C4-2B (cell line): ENCODE results near the gene MAP2K3.

Experiments used
- CTCF ChIP-seq: fragments of 450-650 bp; conservative IDR thresholded peaks from 2 replicates; pipeline ENCODE4 v1.5.1; 2017; ENCODE audit warnings: mild to moderate bottlenecking
- ZFX ChIP-seq: fragments of 450-650 bp; IDR thresholded peaks from 2 replicates; pipeline ENCODE4 v1.6.1; 2017

- TF ChIP-seq CTCF = no peak
- TF ChIP-seq ZFX = no peak
Observed at GRCh38 chr17:21251337-21252010, 33.0 kb upstream of the MAP2K3 start.
